Colon (tissue), 2 donors: ENCODE data around the gene GLRB.
"Not testable (repeated sequence)": the region's sequence is repeated elsewhere in the genome, so short reads cannot be mapped to it uniquely, and the experiment has no call there.

ENCODE experiments used
- FAIRE-seq: peaks from 2 replicates; lab custom pipeline; 2012; peaks lifted over from hg19 to GRCh38; lab: Jason Lieb, UNC
- donor health status: control.
- donor health status: control.

GLRB gene

GRCh38 chr4:157128395-157128794 is 52.4 kb downstream of the GLRB start:
- FAIRE-seq, result no peak

- FAIRE-seq, result no peak
These were observed 66.0 kb downstream of the GLRB start for GRCh38 chr4:157141976-157142375.

DNA sequence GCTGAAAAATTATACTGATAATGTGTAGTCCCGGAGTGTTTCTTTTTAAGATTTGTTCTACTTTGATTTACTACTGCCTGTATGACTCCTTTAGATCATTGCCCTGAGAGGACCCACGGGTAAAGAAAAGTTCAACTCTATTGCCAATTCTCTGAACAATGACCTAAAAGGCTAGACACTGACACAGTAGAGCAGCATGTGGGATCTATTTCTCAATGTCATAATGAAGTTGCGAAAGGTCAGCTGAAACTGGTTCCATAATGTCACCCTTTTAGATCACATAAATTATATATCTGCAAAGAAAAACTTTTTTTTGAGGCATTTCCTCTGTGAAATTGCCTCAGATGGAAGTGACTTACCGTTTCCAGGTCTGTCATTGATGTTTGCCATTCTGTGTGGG is 67.4 kb downstream of the GLRB start:
- no peak for FAIRE-seq

DNA sequence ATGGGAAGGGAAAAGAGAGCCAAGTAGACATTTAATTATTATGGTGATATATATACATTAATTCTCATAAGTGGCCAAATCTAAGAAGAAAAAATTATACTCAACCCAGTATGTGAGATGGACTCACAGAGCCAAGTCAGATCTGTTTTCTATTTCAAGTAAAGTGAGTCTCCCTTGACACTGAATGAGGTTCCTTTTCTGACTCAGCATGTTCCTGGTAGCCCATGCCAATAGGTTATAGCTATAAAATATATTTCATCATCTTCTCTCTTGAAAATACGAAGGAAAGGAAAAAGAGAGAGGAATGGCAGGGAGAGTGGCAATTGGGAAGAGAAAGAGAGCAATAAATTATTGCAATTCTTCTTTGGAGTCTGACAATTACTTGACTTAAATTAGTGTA is 75.8 kb downstream of the GLRB start:
- no peak for FAIRE-seq

- no peak for FAIRE-seq
These were observed 90.1 kb downstream of the GLRB start for GRCh38 chr4:157165935-157166610.

GRCh38 chr4:157170321-157170720 is 94.4 kb downstream of the GLRB start:
- no peak for FAIRE-seq

- FAIRE-seq, result no peak
These were observed 96.1 kb downstream of the GLRB start for GRCh38 chr4:157172011-157172410.

DNA sequence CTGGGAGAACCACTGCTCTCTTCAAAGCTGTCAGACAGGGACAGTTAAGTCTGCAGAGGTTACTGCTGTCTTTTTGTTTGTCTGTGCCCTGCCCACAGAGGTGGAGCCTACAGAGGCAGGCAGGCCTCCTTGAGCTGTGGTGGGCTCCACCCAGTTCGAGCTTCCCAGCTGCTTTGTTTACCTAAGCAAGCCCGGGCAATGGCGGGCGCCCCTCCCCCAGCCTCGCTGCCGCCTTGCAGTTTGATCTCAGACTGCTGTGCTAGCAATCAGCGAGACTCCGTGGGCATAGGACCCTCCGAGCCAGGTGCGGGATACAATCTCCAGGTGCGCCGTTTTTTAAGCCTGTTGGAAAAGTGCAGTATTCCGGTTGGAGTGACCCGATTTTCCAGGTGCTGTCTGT is 104.3 kb downstream of the GLRB start:
- FAIRE-seq, result not testable (repeated sequence)

GRCh38 chr4:157184300-157184699 is 108.3 kb downstream of the GLRB start:
- FAIRE-seq, result no peak

DNA sequence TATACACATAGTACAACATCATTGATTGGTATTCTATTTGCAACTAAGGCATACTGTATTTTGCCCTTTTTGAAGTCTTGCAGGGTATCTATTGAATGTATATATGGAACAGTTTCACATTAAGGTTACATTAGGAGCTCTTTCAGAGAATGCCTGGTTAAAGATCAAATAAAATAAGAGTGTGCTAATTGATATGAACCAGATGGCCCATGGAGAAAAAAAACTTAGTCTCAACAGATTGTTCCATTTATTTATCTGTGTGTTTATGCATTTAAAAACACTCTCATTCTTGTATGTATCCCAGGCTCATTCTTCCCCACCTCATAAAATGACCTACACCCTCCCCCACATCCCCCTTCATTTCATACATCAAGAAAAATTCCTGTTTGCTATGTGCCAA is 109.4 kb downstream of the GLRB start:
- no peak for FAIRE-seq

- no peak for FAIRE-seq
These were observed 119.4 kb downstream of the GLRB start for GRCh38 chr4:157195374-157195773.

- no peak for FAIRE-seq
These were observed 120.1 kb downstream of the GLRB start for GRCh38 chr4:157196046-157196445.

- no peak for FAIRE-seq
These were observed 128.8 kb downstream of the GLRB start for GRCh38 chr4:157204634-157205244.

DNA sequence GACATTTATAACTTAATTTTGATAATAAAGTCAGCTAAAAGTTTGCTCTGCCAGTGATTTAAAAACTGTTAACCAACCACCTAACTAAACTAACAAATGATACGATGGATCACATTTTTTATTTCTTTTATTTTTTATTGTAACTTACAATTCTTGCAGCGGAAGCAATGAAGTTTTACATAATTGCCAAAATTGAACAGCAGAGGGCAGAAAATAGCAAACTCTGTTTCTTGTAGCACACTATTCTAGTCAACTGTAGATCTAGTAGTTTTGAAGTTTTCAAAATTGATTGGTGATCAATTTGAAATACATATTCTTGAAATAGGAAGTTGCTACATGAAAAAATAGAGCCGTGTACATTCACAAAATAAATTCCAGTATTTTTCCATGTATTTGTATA is 141.8 kb downstream of the GLRB start:
- no peak for FAIRE-seq

GRCh38 chr4:157219711-157220370 is 143.9 kb downstream of the GLRB start:
- no peak for FAIRE-seq

GRCh38 chr4:157220371-157220881 is 144.5 kb downstream of the GLRB start, which contains the start of gene GRIA2:
Gene GRIA2, plus strand, starts transcription at chr4:157220728. Its CDS starts 315 bp downstream, at chr4:157221043.
- FAIRE-seq, result no peak

- no peak for FAIRE-seq
These were observed 145.5 kb downstream of the GLRB start for GRCh38 chr4:157221426-157221894.
